Thyroid gland (tissue), 4 donors: ENCODE results near the gene LILRA1.

Experiments used
- CTCF ChIP-seq, 6 experiments: fragments of 200-600 bp in 3 of 6; fragments of 450-650 bp in 3 of 6; sonication (generic) in 3 of 6; IDR thresholded peaks; one replicate each; pipeline ENCODE4 v1.5.1; 2016 to 2019; ENCODE audit warnings: antibody characterized with exemption in 6 of 6, mild to moderate bottlenecking in 2 of 6, inconsistent platforms in 1 of 6, moderate library complexity in 1 of 6
- POLR2A ChIP-seq, 2 donors: fragments of 450-650 bp; IDR thresholded peaks; one replicate each; pipeline ENCODE4 v1.6.1; 2017; ENCODE audit warnings: antibody characterized with exemption in 2 of 2, mild to moderate bottlenecking in 2 of 2, moderate library complexity in 1 of 2

- TF ChIP-seq CTCF (IDR thresholded peaks at IDR 0.05), result no peak
- no peak for TF ChIP-seq POLR2A (IDR thresholded peaks at IDR 0.05)
Observed at GRCh38 chr19:54552913-54553310, 40.5 kb upstream of the LILRA1 start.
